Astrocyte (in vitro differentiated cells and primary cell): ENCODE measurements around the gene NOBOX.

Experiments
- EZH2 ChIP-seq: IDR thresholded peaks from 2 replicates; pipeline ENCODE4 v1.6.1; 2012; ENCODE audit warnings: mild to moderate bottlenecking, low read length, inconsistent platforms; ENCODE audit not compliant: insufficient read depth
- TF ChIP-seq, protein P1 (sequence below): IDR thresholded peaks from 2 replicates; pipeline ENCODE4 v1.5.1; 2011; ENCODE audit warnings: low read depth, mild to moderate bottlenecking, inconsistent platforms, low read length, moderate library complexity; ENCODE audit not compliant: insufficient read depth

DNA sequence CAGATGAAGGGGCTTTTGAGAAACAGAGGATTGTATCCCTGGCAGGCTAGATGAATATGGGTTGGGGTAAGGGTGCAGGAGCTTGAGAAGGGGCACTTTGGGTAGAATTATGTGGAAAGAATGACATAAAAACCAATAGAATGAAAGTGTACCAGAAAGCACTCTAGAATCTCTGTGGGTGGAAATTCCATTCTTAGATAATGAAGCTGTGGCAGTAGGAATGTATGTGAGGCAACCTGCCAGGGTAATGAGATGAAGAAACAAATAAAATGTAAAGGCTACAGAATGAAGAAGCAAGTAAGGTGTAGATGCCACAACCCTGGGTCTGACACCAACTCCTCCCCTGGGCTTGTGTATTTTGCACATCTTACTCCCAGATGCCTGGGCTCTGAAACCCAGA lies 16.8 kb downstream of the NOBOX start:
- TF ChIP-seq, protein P1, sequence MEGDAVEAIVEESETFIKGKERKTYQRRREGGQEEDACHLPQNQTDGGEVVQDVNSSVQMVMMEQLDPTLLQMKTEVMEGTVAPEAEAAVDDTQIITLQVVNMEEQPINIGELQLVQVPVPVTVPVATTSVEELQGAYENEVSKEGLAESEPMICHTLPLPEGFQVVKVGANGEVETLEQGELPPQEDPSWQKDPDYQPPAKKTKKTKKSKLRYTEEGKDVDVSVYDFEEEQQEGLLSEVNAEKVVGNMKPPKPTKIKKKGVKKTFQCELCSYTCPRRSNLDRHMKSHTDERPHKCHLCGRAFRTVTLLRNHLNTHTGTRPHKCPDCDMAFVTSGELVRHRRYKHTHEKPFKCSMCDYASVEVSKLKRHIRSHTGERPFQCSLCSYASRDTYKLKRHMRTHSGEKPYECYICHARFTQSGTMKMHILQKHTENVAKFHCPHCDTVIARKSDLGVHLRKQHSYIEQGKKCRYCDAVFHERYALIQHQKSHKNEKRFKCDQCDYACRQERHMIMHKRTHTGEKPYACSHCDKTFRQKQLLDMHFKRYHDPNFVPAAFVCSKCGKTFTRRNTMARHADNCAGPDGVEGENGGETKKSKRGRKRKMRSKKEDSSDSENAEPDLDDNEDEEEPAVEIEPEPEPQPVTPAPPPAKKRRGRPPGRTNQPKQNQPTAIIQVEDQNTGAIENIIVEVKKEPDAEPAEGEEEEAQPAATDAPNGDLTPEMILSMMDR = no peak
- TF ChIP-seq EZH2 = no peak
